Smooth muscle cell (in vitro differentiated cells): Measurements from ENCODE around the gene UBE2C. TPM values are rescaled to one million over a fixed set of nuclear protein-coding genes. Genes with fewer than 3 reads are reported as not detected.
A peak's percentile ranks its signal among the peaks of the same experiment; 100 is the strongest.
"Not testable (repeated sequence)": the region's sequence is repeated elsewhere in the genome, so short reads cannot be mapped to it uniquely, and the experiment has no call there.

Experiments used
- DNase-seq: peaks from one replicate; lab custom pipeline; 2025; ENCODE audit not compliant: unreplicated experiment; lab: John Stamatoyannopoulos, UW
- H2AFZ ChIP-seq: fragments of 200-600 bp; sonication (generic); 2 replicates; pipeline ENCODE4 v1.6.0; 2016; ENCODE audit warnings: antibody characterized with exemption, low read depth, mild to moderate bottlenecking
- H3F3A ChIP-seq: fragments of 200-600 bp; sonication (generic); 2 replicates; pipeline ENCODE4 v1.6.0; 2017; ENCODE audit warnings: antibody characterized with exemption, low read depth
- H3K27ac ChIP-seq: fragments of 200-600 bp; sonication (generic); 2 replicates; pipeline ENCODE4 v1.5.1; 2016; ENCODE audit warnings: low read depth, mild to moderate bottlenecking
- H3K27me3 ChIP-seq: fragments of 200-600 bp; sonication (generic); 2 replicates; pipeline ENCODE4 v1.6.1; 2016; ENCODE audit warnings: low read depth, mild to moderate bottlenecking
- H3K36me3 ChIP-seq: fragments of 200-600 bp; sonication (generic); 2 replicates; pipeline ENCODE4 v1.5.1; 2016; ENCODE audit warnings: low read depth
- H3K4me1 ChIP-seq: fragments of 200-600 bp; sonication (generic); 2 replicates; pipeline ENCODE4 v1.5.1; 2016; ENCODE audit warnings: low read depth
- H3K4me2 ChIP-seq: fragments of 200-600 bp; sonication (generic); 2 replicates; pipeline ENCODE4 v1.6.0; 2016; ENCODE audit warnings: mild to moderate bottlenecking
- H3K4me3 ChIP-seq: fragments of 200-600 bp; sonication (generic); 2 replicates; pipeline ENCODE4 v1.5.1; 2016; ENCODE audit warnings: mild to moderate bottlenecking
- H3K79me2 ChIP-seq: fragments of 200-600 bp; sonication (generic); 2 replicates; pipeline ENCODE4 v1.6.0; 2016; ENCODE audit warnings: low read depth, mild to moderate bottlenecking
- H3K9ac ChIP-seq: fragments of 200-600 bp; sonication (generic); 2 replicates; pipeline ENCODE4 v1.6.0; 2016; ENCODE audit warnings: low read depth
- H3K9me3 ChIP-seq: fragments of 200-600 bp; sonication (generic); replicated peaks from 2 replicates; pipeline ENCODE4 v1.5.1; 2016; ENCODE audit warnings: low read depth
- H4K20me1 ChIP-seq: fragments of 200-600 bp; sonication (generic); 2 replicates; pipeline ENCODE4 v1.6.0; 2016; ENCODE audit warnings: low read depth
- CTCF ChIP-seq: fragments of 200-600 bp; sonication (generic); IDR thresholded peaks from 2 replicates; pipeline ENCODE4 v1.5.1; 2017; ENCODE audit warnings: borderline replicate concordance, mild to moderate bottlenecking, antibody characterized with exemption; ENCODE audit not compliant: insufficient read depth, poor library complexity, severe bottlenecking
- WGBS: methylation state at CpG from one replicate; pipeline ENCODE4 v1.1.7; 2016; ENCODE audit warnings: low lambda C conversion rate; 5-methylcytosine and 5-hydroxymethylcytosine counted together
- polyA plus RNA-seq: library from polyadenylated mRNA; unstranded; fragments of >200 nt; fragmentation: Nextera tagmentation; extraction: Ambion mirVana; gene quantifications from 2 replicates; pipeline ENCODE4 v1.2.1, GENCODE V29; 2016
- total RNA-seq: library from RNA; depleted of rRNA; stranded (reverse); fragments of >200 nt; gene quantifications from 2 replicates; pipeline ENCODE4 v1.2.3, GENCODE V29; 2014

UBE2C gene
- total and polyA plus RNA-seq, 2 experiments from 2014 or later, result 35.1 to 66.5 TPM

DNA sequence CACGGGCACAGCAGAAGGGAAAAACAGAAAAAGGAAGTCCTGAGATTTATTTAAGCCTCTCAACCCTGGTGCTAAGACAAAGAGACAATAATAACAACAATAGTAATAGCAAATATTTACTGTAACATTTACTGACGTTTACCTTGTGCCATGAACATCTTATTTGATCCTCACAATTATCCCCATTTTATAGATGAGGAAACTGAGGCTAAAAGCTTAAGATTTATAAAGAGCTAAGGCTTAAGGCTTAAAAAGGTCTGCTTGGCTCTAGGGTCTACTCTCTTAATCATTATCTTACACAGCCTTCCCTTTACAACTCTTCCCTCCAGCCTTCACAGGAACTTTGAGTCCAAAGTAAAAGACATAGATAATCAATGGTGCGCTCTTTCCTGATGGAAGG, 24.1 kb upstream of the UBE2C start:
- H3K79me2 ChIP-seq, result peaks cover 15% of the 10 kb centered on the region
- H3K4me2 ChIP-seq, result no peak overlapping the region
- no peak overlapping the region for H3K9ac ChIP-seq
- H3K27ac ChIP-seq, result no peak overlapping the region
- 76% methylated on average over 3 of the region's 3 CpGs for WGBS
- no peaks in the 10 kb centered on the region for H3F3A ChIP-seq
- no peak overlapping the region for H3K4me3 ChIP-seq
- DNase-seq, result no peak
- TF ChIP-seq CTCF, result no peak
- no peaks in the 10 kb centered on the region for H3K36me3 ChIP-seq
- peaks cover 5% of the 10 kb centered on the region for H3K4me1 ChIP-seq
- no peaks in the 10 kb centered on the region for H4K20me1 ChIP-seq
- no peak overlapping the region for H2AFZ ChIP-seq
- no peaks in the 10 kb centered on the region for H3K27me3 ChIP-seq
- no peaks in the 10 kb centered on the region for H3K9me3 ChIP-seq

DNA sequence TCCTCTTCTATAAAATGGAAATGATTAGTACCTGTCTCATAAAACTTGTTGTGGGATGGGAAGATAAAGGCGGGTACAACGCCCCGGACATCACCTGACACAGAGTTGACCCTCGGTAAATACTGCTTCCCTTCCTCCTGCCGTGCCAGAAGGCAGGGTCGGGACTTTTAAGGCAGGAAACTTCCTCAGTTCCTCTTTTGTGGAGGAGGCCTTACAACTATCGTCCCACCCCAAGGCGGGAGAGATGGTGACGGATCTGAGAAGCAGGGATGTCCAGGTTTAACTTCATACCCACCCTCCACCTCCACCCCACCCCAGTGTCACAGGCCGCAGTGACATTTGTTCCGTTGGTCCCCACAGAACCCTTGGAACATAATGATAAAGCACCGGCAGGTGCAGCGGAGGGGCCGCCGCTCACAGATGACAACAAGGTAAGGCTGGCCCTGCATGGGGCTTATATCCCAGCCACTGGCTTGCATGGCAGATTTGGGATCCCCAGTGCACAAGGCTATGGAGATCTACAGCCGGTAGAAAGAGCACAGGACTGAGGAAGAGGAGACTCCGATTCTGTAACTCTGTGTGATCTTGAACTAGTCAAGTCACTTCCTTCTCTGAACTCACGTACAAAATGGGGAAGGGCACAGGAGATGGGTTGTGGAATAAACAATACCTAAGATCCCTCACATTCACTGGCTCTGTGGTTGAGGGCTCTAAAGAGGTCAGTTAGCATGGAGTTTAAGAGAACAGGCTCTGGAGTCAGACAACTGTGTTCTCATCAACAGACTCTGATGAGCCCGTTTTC, 19.9 kb upstream of the UBE2C start:
- Histone ChIP-seq H4K20me1 (no peaks in the 10 kb centered on the region), H3K4me1 (peaks cover 5% of the 10 kb centered on the region), H3K4me3 (peak overlapping the region; percentile 77), H3K9ac (peak overlapping the region; percentile 96), H3K9me3 (no peaks in the 10 kb centered on the region), H3F3A (no peaks in the 10 kb centered on the region), H3K27me3 (no peaks in the 10 kb centered on the region), H3K27ac (peak overlapping the region; percentile 73), H3K4me2 (peak overlapping the region; percentile 92), H3K79me2 (peaks cover 16% of the 10 kb centered on the region), H2AFZ (peak overlapping the region; percentile 50), H3K36me3 (peaks cover 12% of the 10 kb centered on the region)
- DNase-seq, result no peak
- 52% methylated on average over 19 of the region's 19 CpGs for WGBS
- TF ChIP-seq CTCF, result no peak

DNA sequence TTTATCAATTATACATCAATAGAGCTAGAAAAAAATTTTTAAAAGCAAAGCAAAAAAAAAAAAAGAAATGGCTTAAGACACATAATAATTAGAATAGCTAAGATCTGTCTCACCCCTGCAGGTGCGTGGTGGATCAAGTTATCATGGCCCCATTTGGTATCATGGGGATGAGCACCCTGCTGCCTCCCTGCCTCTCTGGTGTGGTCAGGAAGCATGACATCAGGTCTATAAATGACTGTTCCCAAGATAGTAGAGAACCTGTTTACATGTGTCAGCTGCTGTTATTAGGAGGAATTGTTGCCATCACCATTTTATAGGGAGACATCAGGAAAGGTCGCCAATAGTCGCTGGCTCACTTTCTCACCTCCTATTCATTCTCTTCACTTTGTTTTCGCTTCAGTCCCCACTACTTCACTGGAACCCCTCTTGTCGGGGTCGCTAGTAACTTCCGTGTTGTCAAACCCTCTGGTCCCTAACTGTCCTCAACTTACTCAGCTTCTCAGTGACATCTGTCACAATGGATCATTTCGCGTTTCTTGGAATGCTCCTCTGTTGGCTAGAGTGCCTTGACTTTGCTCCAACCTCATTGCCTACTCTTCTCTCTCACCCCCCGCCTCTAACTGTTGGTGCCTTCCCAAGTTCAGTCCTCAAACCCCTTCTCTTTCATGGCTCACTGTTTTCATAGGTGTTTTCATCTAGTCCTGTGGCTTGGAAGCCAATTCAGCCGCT, 15.9 kb upstream of the UBE2C start:
- Histone ChIP-seq H3K27me3 (no peaks in the 10 kb centered on the region), H4K20me1 (peaks cover 3% of the 10 kb centered on the region), H2AFZ (no peak overlapping the region), H3K9ac (no peak overlapping the region), H3K4me3 (no peak overlapping the region), H3K4me1 (peaks cover 5% of the 10 kb centered on the region), H3K79me2 (peaks cover 16% of the 10 kb centered on the region), H3F3A (no peaks in the 10 kb centered on the region), H3K9me3 (no peaks in the 10 kb centered on the region), H3K27ac (no peak overlapping the region), H3K4me2 (no peak overlapping the region), H3K36me3 (peaks cover 12% of the 10 kb centered on the region)
- no peak for TF ChIP-seq CTCF
- DNase-seq, result no peak
- 97% methylated on average over 11 of the region's 11 CpGs for WGBS

- H3K4me2 ChIP-seq, H4K20me1 ChIP-seq, H3K79me2 ChIP-seq, H3K9me3 ChIP-seq, H3K4me3 ChIP-seq, H3K4me1 ChIP-seq, H3F3A ChIP-seq, H3K9ac ChIP-seq, H2AFZ ChIP-seq, H3K27me3 ChIP-seq, H3K27ac ChIP-seq, DNase-seq: not testable (repeated sequence)
- no CpG with 5 or more reads among the region's 1 CpG for WGBS
- H3K36me3 ChIP-seq, result peaks cover 18% of the 10 kb centered on the region
Observed at GRCh38 chr20:45797510-45797909, 14.9 kb upstream of the UBE2C start.

DNA sequence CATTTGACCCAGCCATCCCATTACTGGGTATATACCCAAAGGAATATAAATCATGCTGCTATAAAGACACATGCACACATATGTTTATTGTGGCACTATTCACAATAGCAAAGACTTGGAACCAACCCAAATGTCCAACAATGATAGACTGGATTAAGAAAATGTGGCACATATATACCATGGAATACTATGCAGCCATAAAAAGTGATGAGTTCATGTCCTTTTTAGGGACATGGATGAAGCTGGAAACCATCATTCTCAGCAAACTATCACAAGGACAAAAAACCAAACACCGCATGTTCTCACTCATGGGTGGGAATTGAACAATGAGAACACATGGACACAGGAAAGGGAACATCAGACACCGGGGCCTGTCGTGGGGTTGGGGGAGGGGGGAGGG, 14.5 kb upstream of the UBE2C start:
- WGBS, result 100% methylated on average over 3 of the region's 3 CpGs
- DNase-seq, result not testable (repeated sequence)
- peaks cover 21% of the 10 kb centered on the region for H3K36me3 ChIP-seq

More for the DNA sequence above, 14.5 kb upstream of the UBE2C start:
- not testable (repeated sequence) for H4K20me1 ChIP-seq, H3K9me3 ChIP-seq, H3F3A ChIP-seq, H3K4me1 ChIP-seq, H3K4me2 ChIP-seq, H3K9ac ChIP-seq, H3K79me2 ChIP-seq, H2AFZ ChIP-seq, H3K4me3 ChIP-seq, H3K27ac ChIP-seq, H3K27me3 ChIP-seq
